GM12892 (cell line): ENCODE data around the gene CHCHD3.

Source experiments
- POLR2A ChIP-seq: IDR thresholded peaks from 2 replicates; pipeline ENCODE4 v1.6.1; 2011; ENCODE audit warnings: low read depth, low read length, control low read depth
- POLR2AphosphoS5 ChIP-seq: IDR thresholded peaks from 2 replicates; pipeline ENCODE4 v1.6.1; 2011; ENCODE audit warnings: low read depth, low read length, control low read depth
- TAF1 ChIP-seq: IDR thresholded peaks from 2 replicates; pipeline ENCODE4 v1.6.1; 2011; ENCODE audit warnings: low read depth, mild to moderate bottlenecking, control low read depth, low read length, borderline replicate concordance

GRCh38 chr7:132988117-132988516, 93.8 kb downstream of the CHCHD3 start:
- TF ChIP-seq POLR2AphosphoS5 (no peak), TAF1 (no peak), POLR2A (no peak)
